Occipital lobe (tissue), 2 donors: ENCODE measurements around the gene FAM184B. TPM values are rescaled to one million over a fixed set of nuclear protein-coding genes. Genes with fewer than 3 reads are reported as not detected.
"Not testable (repeated sequence)": the region's sequence is repeated elsewhere in the genome, so short reads cannot be mapped to it uniquely, and the experiment has no call there.

Experiments
- DNase-seq: peaks from one replicate; lab custom pipeline; 2025; lab: John Stamatoyannopoulos, UW
- total RNA-seq: library from RNA; depleted of rRNA; stranded (reverse); fragments of >200 nt; gene quantifications from one replicate; pipeline ENCODE4 v1.2.3, GENCODE V29; 2014

The FAM184B gene
- total RNA-seq, 1 donor from 2014 or later: 3.6 TPM

- DNase-seq: no peak
Measured at GRCh38 chr4:17718471-17718870, 63.0 kb downstream of the FAM184B start.

- DNase-seq: no peak
Measured at GRCh38 chr4:17717301-17717700, 64.1 kb downstream of the FAM184B start.

- DNase-seq: no peak
Measured at GRCh38 chr4:17715511-17715910, 65.9 kb downstream of the FAM184B start.

GRCh38 chr4:17713779-17714178, 67.6 kb downstream of the FAM184B start:
- no peak for DNase-seq

GRCh38 chr4:17712166-17712565, 69.3 kb downstream of the FAM184B start:
- DNase-seq: no peak

- DNase-seq: not testable (repeated sequence)
Measured at GRCh38 chr4:17711206-17711605, 70.2 kb downstream of the FAM184B start.

GRCh38 chr4:17709763-17710068, 71.7 kb downstream of the FAM184B start:
- no peak for DNase-seq

- DNase-seq: no peak
Measured at GRCh38 chr4:17708992-17709762, 72.2 kb downstream of the FAM184B start.

- DNase-seq: no peak
Measured at GRCh38 chr4:17707671-17708070, 73.8 kb downstream of the FAM184B start.

- DNase-seq: no peak
Measured at GRCh38 chr4:17705107-17705506, 76.3 kb downstream of the FAM184B start.

- DNase-seq: no peak
Measured at GRCh38 chr4:17704020-17704650, 77.3 kb downstream of the FAM184B start.

GRCh38 chr4:17702641-17703040, 78.8 kb downstream of the FAM184B start:
- DNase-seq: no peak

GRCh38 chr4:17701882-17702281, 79.5 kb downstream of the FAM184B start:
- no peak for DNase-seq

GRCh38 chr4:17701138-17701839, 80.1 kb downstream of the FAM184B start:
- DNase-seq: no peak

GRCh38 chr4:17699380-17699779, 82.0 kb downstream of the FAM184B start:
- DNase-seq: no peak

GRCh38 chr4:17698116-17698515, 83.3 kb downstream of the FAM184B start:
- DNase-seq: no peak

GRCh38 chr4:17695341-17695740, 86.1 kb downstream of the FAM184B start:
- no peak for DNase-seq

GRCh38 chr4:17694552-17694951, 86.9 kb downstream of the FAM184B start:
- DNase-seq: no peak

- DNase-seq: no peak
Measured at GRCh38 chr4:17690898-17691297, 90.5 kb downstream of the FAM184B start.

GRCh38 chr4:17690135-17690534, 91.3 kb downstream of the FAM184B start:
- no peak for DNase-seq

- no peak for DNase-seq
Measured at GRCh38 chr4:17688011-17688441, 93.4 kb downstream of the FAM184B start.

- DNase-seq: no peak
Measured at GRCh38 chr4:17687237-17687857, 94.1 kb downstream of the FAM184B start.
